OCI-LY7 (cell line): ENCODE data around the gene SUCLG1. TPM values are rescaled to one million over a fixed set of nuclear protein-coding genes. Genes with fewer than 3 reads are reported as not detected.

Source experiments
- Bru-seq: library from RNA; stranded (reverse); fragments of 400-500 nt; gene quantifications from one replicate; lab custom pipeline; 2021; lab: Mats Ljungman, UMichigan
- BruChase-seq, 2 experiments: library from RNA; stranded (reverse); fragments of 400-500 nt; gene quantifications; one replicate each; lab custom pipeline; 2021; lab: Mats Ljungman, UMichigan
- BruUV-seq: library from RNA; stranded (reverse); fragments of 400-500 nt; replicated peaks from 2 replicates; lab custom pipeline; 2021; lab: Mats Ljungman, UMichigan
- CTCF ChIA-PET: fragments of 300-600 bp; sonication (Branson Sonifier 250); formaldehyde crosslinking; loops from one replicate; lab custom pipeline; 2022; ENCODE audit warnings: antibody characterized with exemption; ENCODE audit not compliant: unreplicated experiment; lab: Charles Lee
- POLR2A ChIA-PET: fragments of 300-600 bp; sonication (Branson Sonifier 250); formaldehyde crosslinking; loops from one replicate; lab custom pipeline; 2022; ENCODE audit warnings: antibody characterized with exemption; lab: Charles Lee
- DNase-seq: peaks from one replicate; pipeline ENCODE4 v3.0.0-alpha.2; 2015; ENCODE audit warnings: low spot score
- H2AFZ ChIP-seq: fragments of 200-600 bp; sonication (generic), shearing (Covaris generic); 2 replicates; pipeline ENCODE4 v1.6.1; 2014; ENCODE audit warnings: mild to moderate bottlenecking, antibody characterized with exemption, low read length, moderate library complexity
- H3K27ac ChIP-seq: fragments of 200-600 bp; sonication (generic); 2 replicates; pipeline ENCODE4 v1.5.1; 2014; ENCODE audit warnings: mixed run types, low read depth, mild to moderate bottlenecking, moderate library complexity, low read length, inconsistent platforms; ENCODE audit not compliant: poor library complexity, severe bottlenecking
- H3K36me3 ChIP-seq: fragments of 200-600 bp; sonication (generic); 2 replicates; pipeline ENCODE4 v1.6.1; 2014; ENCODE audit warnings: mild to moderate bottlenecking, antibody characterized with exemption, low read length, moderate library complexity, mixed read lengths; ENCODE audit not compliant: insufficient read depth
- H3K4me1 ChIP-seq: fragments of 200-600 bp; sonication (generic); 2 replicates; pipeline ENCODE4 v1.5.1; 2014; ENCODE audit warnings: mild to moderate bottlenecking, low read length; ENCODE audit not compliant: insufficient read depth, poor library complexity, severe bottlenecking
- H3K4me2 ChIP-seq: fragments of 200-600 bp; sonication (generic); 2 replicates; pipeline ENCODE4 v1.6.1; 2014; ENCODE audit warnings: mild to moderate bottlenecking, low read length
- H3K4me3 ChIP-seq: fragments of 200-600 bp; sonication (generic); 2 replicates; pipeline ENCODE4 v1.5.1; 2014; ENCODE audit warnings: mild to moderate bottlenecking, low read depth, low read length; ENCODE audit not compliant: poor library complexity, severe bottlenecking
- H3K79me2 ChIP-seq: fragments of 200-600 bp; sonication (generic); 2 replicates; pipeline ENCODE4 v1.6.1; 2016; ENCODE audit warnings: low read depth, mild to moderate bottlenecking, low read length, moderate library complexity, mixed read lengths; ENCODE audit not compliant: insufficient read depth
- H3K9me2 ChIP-seq: fragments of 200-600 bp; sonication (generic); 2 replicates; pipeline ENCODE4 v1.6.1; 2016; ENCODE audit warnings: mild to moderate bottlenecking, low read length, mixed read lengths; ENCODE audit not compliant: insufficient read depth
- H3K9me3 ChIP-seq: fragments of 200-600 bp; sonication (generic); 2 replicates; pipeline ENCODE4 v1.6.1; 2014; ENCODE audit warnings: mild to moderate bottlenecking, mixed run types, low read length, mixed read lengths
- H4K20me1 ChIP-seq: fragments of 200-600 bp; sonication (generic); 2 replicates; pipeline ENCODE4 v1.6.1; 2014; ENCODE audit warnings: mild to moderate bottlenecking, antibody characterized with exemption, low read length, moderate library complexity, mixed read lengths; ENCODE audit not compliant: insufficient read depth
- CTCF ChIP-seq: fragments of 200-600 bp; sonication (generic); conservative IDR thresholded peaks from 2 replicates; pipeline ENCODE4 v1.5.1; 2014; ENCODE audit warnings: mild to moderate bottlenecking, antibody characterized with exemption, low read length, moderate library complexity, mixed read lengths
- EZH2phosphoT487 ChIP-seq: fragments of 200-600 bp; sonication (generic); IDR thresholded peaks from 2 replicates; pipeline ENCODE4 v1.6.1; 2018; ENCODE audit warnings: low read depth, borderline replicate concordance, mild to moderate bottlenecking, mixed run types, antibody characterized with exemption, low read length, moderate library complexity, mixed read lengths
- intact Hi-C: fragments of 100-400 bp; cut with micrococcal nuclease; formaldehyde crosslinking; loops from one replicate; pipeline ENCODE4 v1.10.0; 2022; ENCODE audit not compliant: unreplicated experiment
- long read RNA-seq: library from polyadenylated mRNA; stranded (forward); transcript quantifications from one replicate; pipeline ENCODE4 v2.0.0, GENCODE V29; 2022
- total RNA-seq, 2 experiments: library from RNA; depleted of rRNA in 1 of 2; stranded (reverse); fragments of >200 nt in 1 of 2; shearing (Covaris generic) in 1 of 2; gene quantifications; 2 replicates each; pipeline ENCODE4 v1.2.3, GENCODE V29; 2014 to 2022

SUCLG1 gene
- total RNA-seq (2014; rRNA removed; shearing (Covaris generic)): 47.5 and 50.6 TPM in 2 replicates
- total RNA-seq (2022): 62.3 and 66.4 TPM in 2 replicates
- Bru-seq, nascent RNA: percentile 80 among the genes with signal in this experiment
- BruChase-seq, experiment 1, labeled RNA remaining after a 6-hour chase: percentile 76 among the genes with signal in this experiment
- BruChase-seq, experiment 2, labeled RNA remaining after a 2-hour chase: percentile 76 among the genes with signal in this experiment
- long read RNA-seq, transcript SUCLG1-201 (9 exons, 1,475 nt): major isoform, 68 of 81 reads
- long read RNA-seq, partial matches to known transcripts: 6 of 81 reads
- long read RNA-seq, other reads (novel, unspliced or antisense): 5 of 81 reads

GRCh38 chr2:84459018-84459943 is at the start of gene SUCLG1:
TSS of gene SUCLG1 (minus strand) at chr2:84459280. CDS start at chr2:84459269, 11 bp downstream.
- peak within 1 kb of the TSS; percentile 97 for H3K4me3 ChIP-seq
- no peaks in the 10 kb centered on the region for H3K9me3 ChIP-seq
- H2AFZ ChIP-seq: peak within 1 kb of the TSS; percentile 97
- H3K36me3 ChIP-seq: peaks cover 13% of the 10 kb centered on the region
- CTCF ChIA-PET: no interaction called here
- no peak for TF ChIP-seq EZH2phosphoT487
- H3K9me2 ChIP-seq: no peaks in the 10 kb centered on the region
- H4K20me1 ChIP-seq: peaks cover 12% of the 10 kb centered on the region
- peak within 1 kb of the TSS; percentile 36 for H3K27ac ChIP-seq
- peak within 1 kb of the TSS; percentile 96 for H3K4me2 ChIP-seq
- DNase-seq: peak; percentile 92
- POLR2A ChIA-PET: interaction anchor here (0.9 to 1.5 kb wide), 4 partner anchors 9 to 439 kb away, joined by 3 to 4 read pairs (median 3); no protein-coding TSS in a partner anchor
- H3K79me2 ChIP-seq: peaks cover 43% of the 10 kb centered on the region
- BruUV-seq: no TSS peak
- intact Hi-C loops: no loop called here
- peaks cover 22% of the 10 kb centered on the region for H3K4me1 ChIP-seq

GRCh38 chr2:84498150-84498799 is 39.2 kb upstream of the SUCLG1 start:
- Histone ChIP-seq H3K36me3 (no peaks in the 10 kb centered on the region), H3K4me3 (no peak overlapping the region), H2AFZ (no peak overlapping the region), H4K20me1 (no peaks in the 10 kb centered on the region), H3K4me1 (no peaks in the 10 kb centered on the region), H3K79me2 (no peaks in the 10 kb centered on the region), H3K27ac (no peak overlapping the region), H3K4me2 (no peak overlapping the region), H3K9me3 (no peaks in the 10 kb centered on the region), H3K9me2 (no peaks in the 10 kb centered on the region)
- POLR2A ChIA-PET: no interaction called here
- TF ChIP-seq EZH2phosphoT487 (no peak), CTCF (no peak)
- no peak for DNase-seq
- BruUV-seq: no TSS peak
- CTCF ChIA-PET: no interaction called here
- intact Hi-C loops: loop anchor here (10.0 kb wide), 1 partner anchor 787 kb away; no protein-coding TSS in a partner anchor

- Histone ChIP-seq H2AFZ (no peak overlapping the region), H3K79me2 (no peaks in the 10 kb centered on the region), H3K9me3 (no peaks in the 10 kb centered on the region), H3K4me2 (no peak overlapping the region), H4K20me1 (no peaks in the 10 kb centered on the region), H3K4me3 (no peak overlapping the region), H3K9me2 (no peaks in the 10 kb centered on the region), H3K4me1 (no peaks in the 10 kb centered on the region), H3K27ac (no peak overlapping the region), H3K36me3 (no peaks in the 10 kb centered on the region)
- no TSS peak for BruUV-seq
- CTCF ChIA-PET: no interaction called here
- DNase-seq: no peak
- intact Hi-C loops: loop anchor here (10.0 kb wide), 1 partner anchor 788 kb away; no protein-coding TSS in a partner anchor
- POLR2A ChIA-PET: interaction anchor here (0.7 kb wide), 1 partner anchor 138 kb away, joined by 5 read pairs; no protein-coding TSS in a partner anchor
- TF ChIP-seq CTCF (no peak), EZH2phosphoT487 (no peak)
Observed at GRCh38 chr2:84497285-84497684, 38.2 kb upstream of the SUCLG1 start.
